ENCODE results near the gene CYFIP2.

Gene CYFIP2

DNA sequence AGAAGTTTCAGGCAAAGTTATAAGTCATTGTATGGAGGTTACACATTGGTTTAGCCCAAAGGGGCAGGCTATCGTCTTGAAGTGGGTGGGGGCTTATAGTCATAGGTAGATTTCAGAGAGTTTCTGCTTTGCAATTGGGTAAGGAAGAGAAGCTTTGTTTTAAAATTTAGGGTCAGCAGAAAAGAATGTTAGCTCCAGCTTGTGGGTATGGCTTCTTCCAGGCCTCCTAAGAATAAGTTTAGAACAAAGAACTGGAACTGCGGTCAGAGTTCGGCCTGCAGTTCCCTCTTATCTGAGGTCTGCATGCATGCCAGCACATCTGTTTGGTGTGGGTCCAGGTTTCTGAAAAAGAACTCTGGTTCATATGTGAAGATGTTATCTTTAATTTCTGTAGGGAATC is 96.1 kb downstream of the CYFIP2 start:
- DNase-seq, result no peak
- Histone ChIP-seq H4K12ac (ENCODE audit: low read depth, low read length) (no peak overlapping the region), H3K27ac (ENCODE audit: low read depth, low read length) (no peak overlapping the region), H3K4me1 (ENCODE audit: control insufficient read depth in 1 of 2, insufficient read depth in 2 of 2, low read length in 2 of 2) (peaks cover 2 to 10% of the 10 kb centered on the region in 2 experiments), H3K79me2 (ENCODE audit: control insufficient read depth, insufficient read depth, low read length, poor library complexity) (no peaks in the 10 kb centered on the region), H3K9ac (ENCODE audit: low read length) (no peak overlapping the region), H3K18ac (ENCODE audit: low read length) (no peak overlapping the region), H3K4me3 (ENCODE audit: low read depth, low read length) (no peak overlapping the region), H3K36me3 (ENCODE audit: control insufficient read depth in 1 of 2, insufficient read depth in 2 of 2, low read length in 2 of 2) (peaks cover 0 to 3% of the 10 kb centered on the region in 2 experiments), H2BK120ac (ENCODE audit: insufficient read depth, low read length, poor library complexity) (no peak overlapping the region), H4K91ac (ENCODE audit: low read depth, low read length) (no peak overlapping the region), H4K8ac (ENCODE audit: low read depth, low read length) (no peak overlapping the region), H3K9me3 (ENCODE audit: insufficient read depth, low read depth, low read length) (no peaks in the 10 kb centered on the region), H3K23ac (ENCODE audit: low read length) (no peak overlapping the region), H2BK12ac (ENCODE audit: low read length) (no peak overlapping the region), H3K4me2 (ENCODE audit: low read length) (no peak overlapping the region), H3K79me1 (ENCODE audit: low read length) (peaks cover 4% of the 10 kb centered on the region), H2BK5ac (ENCODE audit: low read depth, low read length, poor library complexity) (no peak overlapping the region), H3K27me3 (ENCODE audit: insufficient read depth, low read length) (no peaks in the 10 kb centered on the region), H2AK5ac (ENCODE audit: low read length) (no peak overlapping the region), H3K4ac (ENCODE audit: low read depth, low read length) (no peak overlapping the region), H2AFZ (ENCODE audit: insufficient read depth, low read length, poor library complexity) (no peak overlapping the region), H3K14ac (ENCODE audit: low read length) (no peak overlapping the region)
- WGBS (ENCODE audit: extremely low coverage, insufficient coverage, insufficient read length), result no CpG with 5 or more reads among the region's 3 CpGs

DNA sequence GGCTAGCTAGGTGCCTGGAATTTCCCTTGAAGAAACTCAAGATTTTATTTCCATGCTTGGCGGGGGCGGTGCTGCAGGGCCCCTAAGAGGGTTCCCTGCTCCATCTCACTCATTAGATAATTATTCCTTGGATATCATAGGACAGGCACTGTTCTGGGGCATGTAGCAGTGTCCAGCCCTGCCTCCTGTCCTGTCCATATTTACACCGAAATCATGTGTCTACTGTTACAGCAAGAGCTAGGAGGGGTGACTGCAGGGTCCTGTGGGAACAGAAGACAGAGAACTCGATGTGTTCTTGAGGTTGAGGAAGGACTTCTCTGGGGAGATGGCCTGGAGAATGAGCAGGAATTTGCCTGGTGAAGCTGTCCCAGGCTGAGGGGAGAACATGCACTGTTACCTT is 96.6 kb downstream of the CYFIP2 start:
- no peak overlapping the region for H2AK5ac ChIP-seq (ENCODE audit: low read length)
- H3K27me3 ChIP-seq (ENCODE audit: insufficient read depth, low read length), result no peaks in the 10 kb centered on the region
- H3K79me2 ChIP-seq (ENCODE audit: control insufficient read depth, insufficient read depth, low read length, poor library complexity), result no peaks in the 10 kb centered on the region
- peaks cover 7% of the 10 kb centered on the region for H3K79me1 ChIP-seq (ENCODE audit: low read length)
- H3K18ac ChIP-seq (ENCODE audit: low read length), result no peak overlapping the region
- H3K23ac ChIP-seq (ENCODE audit: low read length), result no peak overlapping the region
- peaks cover 0 to 3% of the 10 kb centered on the region in 2 experiments for H3K36me3 ChIP-seq (ENCODE audit: control insufficient read depth in 1 of 2, insufficient read depth in 2 of 2, low read length in 2 of 2)
- H4K91ac ChIP-seq (ENCODE audit: low read depth, low read length), result no peak overlapping the region
- no peak for DNase-seq
- no peak overlapping the region for H4K12ac ChIP-seq (ENCODE audit: low read depth, low read length)
- peaks cover 2 to 11% of the 10 kb centered on the region in 2 experiments for H3K4me1 ChIP-seq (ENCODE audit: control insufficient read depth in 1 of 2, insufficient read depth in 2 of 2, low read length in 2 of 2)
- H3K9me3 ChIP-seq (ENCODE audit: insufficient read depth, low read depth, low read length), result no peaks in the 10 kb centered on the region
- no peak overlapping the region for H3K27ac ChIP-seq (ENCODE audit: low read depth, low read length)
- H3K4me2 ChIP-seq (ENCODE audit: low read length), result no peak overlapping the region
- H3K14ac ChIP-seq (ENCODE audit: low read length), result no peak overlapping the region
- no peak overlapping the region for H2BK120ac ChIP-seq (ENCODE audit: insufficient read depth, low read length, poor library complexity)
- no peak overlapping the region for H3K4me3 ChIP-seq (ENCODE audit: low read depth, low read length)
- no CpG with 5 or more reads among the region's 4 CpGs for WGBS (ENCODE audit: extremely low coverage, insufficient coverage, insufficient read length)
- H4K8ac ChIP-seq (ENCODE audit: low read depth, low read length), result no peak overlapping the region
- H3K9ac ChIP-seq (ENCODE audit: low read length), result no peak overlapping the region
- H2BK12ac ChIP-seq (ENCODE audit: low read length), result peak overlapping the region; percentile 5
- H2BK5ac ChIP-seq (ENCODE audit: low read depth, low read length, poor library complexity), result no peak overlapping the region
- H3K4ac ChIP-seq (ENCODE audit: low read depth, low read length), result no peak overlapping the region
- H2AFZ ChIP-seq (ENCODE audit: insufficient read depth, low read length, poor library complexity), result no peak overlapping the region

DNA sequence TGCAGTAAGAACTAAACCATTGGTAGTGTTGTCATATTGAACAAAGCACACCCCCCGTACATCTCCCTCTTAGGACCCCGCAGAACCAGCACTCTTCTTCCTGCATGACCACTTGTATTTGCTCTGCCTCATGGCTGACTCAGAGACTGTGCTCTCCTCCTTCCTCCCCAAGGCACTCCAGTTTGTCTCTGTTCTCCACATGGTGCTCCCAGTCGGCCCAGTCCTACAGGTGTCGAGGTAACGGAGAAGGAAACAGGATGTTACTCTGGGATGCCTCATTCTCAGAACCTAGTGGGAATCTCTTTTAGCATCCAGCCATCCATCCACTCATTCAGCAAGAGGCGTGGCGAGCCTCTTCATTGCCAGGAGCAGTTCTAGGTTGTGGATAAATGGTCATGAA is 97.1 kb downstream of the CYFIP2 start:
- DNase-seq, result no peak
- H3K9ac ChIP-seq (ENCODE audit: low read length), result no peak overlapping the region
- H2AK5ac ChIP-seq (ENCODE audit: low read length), result peak overlapping the region; percentile 46
- no peak overlapping the region for H3K14ac ChIP-seq (ENCODE audit: low read length)
- no peak overlapping the region for H2BK120ac ChIP-seq (ENCODE audit: insufficient read depth, low read length, poor library complexity)
- no peaks in the 10 kb centered on the region for H3K27me3 ChIP-seq (ENCODE audit: insufficient read depth, low read length)
- no peak overlapping the region for H2BK12ac ChIP-seq (ENCODE audit: low read length)
- H3K79me1 ChIP-seq (ENCODE audit: low read length), result peaks cover 8% of the 10 kb centered on the region
- H3K23ac ChIP-seq (ENCODE audit: low read length), result no peak overlapping the region
- no peaks in the 10 kb centered on the region for H3K9me3 ChIP-seq (ENCODE audit: insufficient read depth, low read depth, low read length)
- H2BK5ac ChIP-seq (ENCODE audit: low read depth, low read length, poor library complexity), result no peak overlapping the region
- H3K4me3 ChIP-seq (ENCODE audit: low read depth, low read length), result no peak overlapping the region
- H2AFZ ChIP-seq (ENCODE audit: insufficient read depth, low read length, poor library complexity), result no peak overlapping the region
- H4K12ac ChIP-seq (ENCODE audit: low read depth, low read length), result no peak overlapping the region
- WGBS (ENCODE audit: extremely low coverage, insufficient coverage, insufficient read length), result no CpG with 5 or more reads among the region's 7 CpGs
- H3K36me3 ChIP-seq (ENCODE audit: control insufficient read depth in 1 of 2, insufficient read depth in 2 of 2, low read length in 2 of 2), result peaks cover 0 to 3% of the 10 kb centered on the region in 2 experiments
- no peak overlapping the region for H3K4me2 ChIP-seq (ENCODE audit: low read length)
- no peak overlapping the region for H4K8ac ChIP-seq (ENCODE audit: low read depth, low read length)
- peaks cover 2 to 11% of the 10 kb centered on the region in 2 experiments for H3K4me1 ChIP-seq (ENCODE audit: control insufficient read depth in 1 of 2, insufficient read depth in 2 of 2, low read length in 2 of 2)
- H3K79me2 ChIP-seq (ENCODE audit: control insufficient read depth, insufficient read depth, low read length, poor library complexity), result no peaks in the 10 kb centered on the region
- no peak overlapping the region for H3K18ac ChIP-seq (ENCODE audit: low read length)
- no peak overlapping the region for H3K27ac ChIP-seq (ENCODE audit: low read depth, low read length)
- no peak overlapping the region for H3K4ac ChIP-seq (ENCODE audit: low read depth, low read length)
- H4K91ac ChIP-seq (ENCODE audit: low read depth, low read length), result peak overlapping the region; percentile 8

DNA sequence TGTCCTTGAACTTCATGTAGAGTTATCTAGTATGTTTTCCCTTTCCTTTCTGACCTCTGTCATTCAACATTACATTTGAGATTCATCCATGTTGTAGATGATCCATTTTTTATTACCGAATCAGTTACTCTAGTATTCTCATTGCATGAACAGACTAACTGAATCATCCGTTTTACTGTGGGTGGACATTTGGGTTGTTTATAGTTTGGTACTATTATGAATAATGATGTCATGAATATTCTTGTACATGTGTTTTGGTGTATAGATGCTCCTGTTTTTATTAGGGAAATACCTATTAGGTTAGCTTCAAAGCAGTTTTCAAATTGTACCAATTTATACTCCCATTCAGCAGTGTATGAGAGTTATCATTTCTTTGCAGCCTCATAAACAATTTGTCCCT is 99.8 kb downstream of the CYFIP2 start:
- Histone ChIP-seq H3K4me2 (ENCODE audit: low read length) (no peak overlapping the region), H4K12ac (ENCODE audit: low read depth, low read length) (no peak overlapping the region), H3K79me2 (ENCODE audit: control insufficient read depth, insufficient read depth, low read length, poor library complexity) (no peaks in the 10 kb centered on the region), H3K9me3 (ENCODE audit: insufficient read depth, low read depth, low read length) (no peaks in the 10 kb centered on the region), H2BK120ac (ENCODE audit: insufficient read depth, low read length, poor library complexity) (no peak overlapping the region), H2AFZ (ENCODE audit: insufficient read depth, low read length, poor library complexity) (no peak overlapping the region), H2AK5ac (ENCODE audit: low read length) (no peak overlapping the region), H3K23ac (ENCODE audit: low read length) (no peak overlapping the region), H4K8ac (ENCODE audit: low read depth, low read length) (no peak overlapping the region), H3K79me1 (ENCODE audit: low read length) (peaks cover 11% of the 10 kb centered on the region), H3K9ac (ENCODE audit: low read length) (no peak overlapping the region), H3K18ac (ENCODE audit: low read length) (no peak overlapping the region), H3K27ac (ENCODE audit: low read depth, low read length) (no peak overlapping the region), H3K4ac (ENCODE audit: low read depth, low read length) (no peak overlapping the region), H3K27me3 (ENCODE audit: insufficient read depth, low read length) (no peaks in the 10 kb centered on the region), H4K91ac (ENCODE audit: low read depth, low read length) (no peak overlapping the region), H3K36me3 (ENCODE audit: control insufficient read depth in 1 of 2, insufficient read depth in 2 of 2, low read length in 2 of 2) (peaks cover 0 to 3% of the 10 kb centered on the region in 2 experiments), H3K14ac (ENCODE audit: low read length) (no peak overlapping the region), H2BK12ac (ENCODE audit: low read length) (no peak overlapping the region), H3K4me3 (ENCODE audit: low read depth, low read length) (no peak overlapping the region), H3K4me1 (ENCODE audit: control insufficient read depth in 1 of 2, insufficient read depth in 2 of 2, low read length in 2 of 2) (peaks cover 2 to 12% of the 10 kb centered on the region in 2 experiments), H2BK5ac (ENCODE audit: low read depth, low read length, poor library complexity) (no peak overlapping the region)
- DNase-seq, result no peak
- no CpG with 5 or more reads among the region's 2 CpGs for WGBS (ENCODE audit: extremely low coverage, insufficient coverage, insufficient read length)
